ENCODE measurements around the gene OLFM2. TPM values are rescaled to one million over a fixed set of nuclear protein-coding genes. Genes with fewer than 3 reads are reported as not detected.

Gene OLFM2
- total RNA-seq, 1 donor from 2014 or later: 80.5 TPM

DNA sequence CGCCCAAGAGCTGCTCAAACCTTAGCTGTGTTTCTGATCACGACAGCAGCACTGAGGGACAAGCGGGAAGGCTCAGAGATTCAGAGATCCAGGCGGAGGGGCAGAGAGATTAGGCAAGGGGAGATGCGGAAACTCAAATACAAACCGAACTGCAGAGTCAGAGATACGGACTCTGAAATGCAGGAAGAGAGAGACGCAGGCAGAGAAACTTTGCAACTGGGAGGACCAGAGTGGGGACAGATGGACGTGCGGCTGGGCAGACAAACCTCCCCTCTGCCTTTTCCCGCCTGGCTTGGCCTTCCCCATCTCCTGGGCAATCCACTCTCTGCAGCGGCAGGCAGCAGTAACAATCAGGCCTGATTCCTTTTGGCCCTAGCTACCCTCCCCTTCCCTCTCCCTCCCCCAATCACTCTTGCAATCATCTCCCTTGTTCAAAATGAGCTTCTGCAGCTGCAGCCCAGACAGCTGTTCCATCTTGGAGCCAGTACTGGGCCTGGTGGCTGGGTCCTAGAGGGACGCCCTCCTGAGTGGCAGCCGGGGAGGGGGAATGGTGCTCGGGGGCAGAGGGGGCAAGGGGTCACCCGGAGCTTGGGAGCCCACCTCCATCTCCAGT, 29.7 kb downstream of the OLFM2 start:
- no peak for DNase-seq

DNA sequence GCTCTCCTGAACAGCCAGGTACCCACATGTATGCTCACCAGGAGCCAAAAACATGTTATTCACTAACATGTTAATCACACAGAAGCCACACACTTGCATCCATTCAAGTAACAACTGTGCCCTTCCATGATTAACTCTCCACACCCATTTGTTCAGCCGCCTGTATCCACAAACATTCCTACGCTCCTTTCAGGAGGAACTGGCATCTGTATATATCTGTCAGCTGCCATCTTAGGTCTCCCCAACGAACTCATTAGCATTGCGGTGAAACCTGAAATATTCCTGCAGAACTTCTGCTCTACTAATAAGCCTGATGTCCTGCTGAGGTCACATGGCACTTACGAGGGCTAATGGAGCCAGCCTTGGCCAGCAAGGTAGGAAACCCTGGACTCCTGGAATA, 33.0 kb downstream of the OLFM2 start:
- no peak for DNase-seq

DNA sequence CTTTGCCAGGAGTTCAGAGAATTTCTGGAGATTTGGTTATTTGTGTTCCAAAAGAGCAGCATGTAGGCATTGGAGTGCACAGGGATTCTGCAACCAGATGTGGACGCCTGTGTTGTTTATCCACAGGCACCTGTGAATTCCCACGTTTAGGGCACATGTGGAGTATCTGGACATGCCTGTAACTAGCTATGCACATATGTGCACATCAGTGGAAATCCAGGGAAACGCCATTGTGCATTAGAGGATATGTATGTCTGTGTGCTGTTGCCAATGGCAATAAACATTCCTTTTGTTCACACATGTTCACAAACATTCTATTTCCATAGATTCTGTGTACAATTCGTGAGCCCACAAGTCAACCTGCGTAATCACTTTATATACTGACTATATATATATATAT, 34.7 kb downstream of the OLFM2 start:
- DNase-seq: no peak

DNA sequence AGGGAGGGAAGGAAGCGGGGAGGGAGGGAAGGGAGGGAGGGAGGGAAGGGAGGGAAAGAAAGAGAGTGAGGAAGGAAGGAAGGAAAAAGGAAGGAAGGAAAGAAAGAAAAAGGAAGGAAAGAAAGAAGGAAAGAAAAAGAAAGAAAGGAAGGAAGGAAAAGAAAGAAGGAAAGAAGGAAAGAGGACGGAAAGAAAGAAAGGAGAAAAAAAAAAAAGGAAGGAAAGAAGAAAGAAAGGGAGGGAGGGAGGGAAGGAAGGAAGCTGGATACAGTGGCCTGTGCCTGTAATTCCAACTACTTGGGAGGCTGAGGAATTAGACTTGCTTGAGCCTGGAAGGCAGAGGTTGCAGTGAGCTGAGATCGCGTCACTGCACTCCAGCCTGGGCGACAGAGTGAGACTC, 35.3 kb downstream of the OLFM2 start:
- DNase-seq: no peak

DNA sequence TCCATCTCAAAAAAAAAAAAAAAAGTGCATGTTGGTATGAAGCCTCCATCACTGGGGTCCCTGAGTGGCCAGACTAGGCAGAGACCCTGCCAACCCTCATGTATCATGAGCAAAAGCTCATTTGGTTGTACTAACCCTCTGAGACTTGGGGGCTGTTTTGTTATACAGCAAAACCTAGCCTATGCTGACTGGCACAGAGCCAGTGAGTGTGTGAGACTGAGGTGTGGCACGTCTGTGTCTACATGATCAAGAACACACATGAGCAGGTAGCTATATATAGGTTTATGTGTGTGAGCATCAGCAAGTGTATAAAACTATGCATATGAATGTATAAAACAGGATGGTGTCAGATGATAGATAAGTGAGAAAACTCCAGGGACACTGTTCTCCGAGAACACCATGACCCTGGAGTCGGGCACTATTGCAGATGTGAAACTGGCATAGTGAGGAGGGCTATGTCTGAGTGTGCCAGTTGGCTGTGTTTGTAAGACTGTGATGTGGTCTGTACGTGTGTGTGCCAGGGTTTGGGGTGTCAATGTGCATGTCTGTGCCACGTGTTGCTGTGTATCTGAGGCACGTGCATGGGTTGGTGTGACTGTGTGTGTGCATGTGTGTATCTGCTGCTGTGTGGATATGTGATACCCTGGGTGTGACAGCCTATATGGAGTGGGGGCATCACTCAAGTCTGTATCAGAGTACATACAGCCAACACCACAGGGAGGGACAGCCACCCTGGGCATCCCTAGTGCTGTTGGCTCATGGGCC, 44.5 kb downstream of the OLFM2 start:
- no peak for DNase-seq

DNA sequence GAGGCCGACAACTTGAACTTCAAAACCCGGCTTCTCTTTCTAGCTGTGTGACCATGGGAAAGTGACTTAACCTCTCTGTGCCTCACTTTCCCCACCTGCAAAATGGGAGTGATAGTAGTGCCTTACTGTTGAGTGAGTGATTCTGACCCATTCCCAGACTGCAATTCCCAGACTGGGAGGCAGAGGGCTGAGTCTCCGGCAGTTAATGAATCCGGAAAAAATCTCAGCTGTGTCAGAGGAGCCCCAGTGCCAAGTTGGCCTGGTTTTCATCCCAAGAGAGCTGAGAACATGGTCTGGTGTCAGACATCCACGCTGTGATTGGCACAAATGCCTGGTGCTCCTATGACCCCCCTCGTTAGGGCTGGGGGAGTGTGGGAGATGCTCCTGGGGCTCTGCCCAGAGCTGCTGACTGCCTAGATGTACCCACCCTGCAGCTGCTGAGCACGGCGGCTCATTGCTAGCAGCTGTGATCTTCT, 51.2 kb downstream of the OLFM2 start:
- peak; percentile 79 for DNase-seq

DNA sequence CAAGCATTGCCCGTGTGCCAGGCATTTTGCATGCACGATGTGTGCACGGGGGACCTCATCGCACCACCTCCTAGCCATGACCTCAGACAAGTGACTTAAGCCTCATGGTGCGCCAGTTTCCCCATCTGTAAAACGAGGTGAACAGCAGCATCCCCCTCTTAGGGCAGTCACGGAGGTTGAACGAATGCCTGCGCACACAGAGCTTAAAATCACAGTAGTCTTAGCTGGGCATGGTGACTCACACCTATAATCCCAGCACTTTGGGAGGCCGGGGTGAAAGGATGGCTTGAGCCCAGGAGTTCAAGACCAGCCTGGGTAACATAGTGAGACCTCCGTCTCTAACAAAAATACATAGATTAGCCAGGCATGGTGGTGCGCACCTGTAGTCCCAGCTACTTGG, 52.6 kb downstream of the OLFM2 start:
- no peak for DNase-seq

DNA sequence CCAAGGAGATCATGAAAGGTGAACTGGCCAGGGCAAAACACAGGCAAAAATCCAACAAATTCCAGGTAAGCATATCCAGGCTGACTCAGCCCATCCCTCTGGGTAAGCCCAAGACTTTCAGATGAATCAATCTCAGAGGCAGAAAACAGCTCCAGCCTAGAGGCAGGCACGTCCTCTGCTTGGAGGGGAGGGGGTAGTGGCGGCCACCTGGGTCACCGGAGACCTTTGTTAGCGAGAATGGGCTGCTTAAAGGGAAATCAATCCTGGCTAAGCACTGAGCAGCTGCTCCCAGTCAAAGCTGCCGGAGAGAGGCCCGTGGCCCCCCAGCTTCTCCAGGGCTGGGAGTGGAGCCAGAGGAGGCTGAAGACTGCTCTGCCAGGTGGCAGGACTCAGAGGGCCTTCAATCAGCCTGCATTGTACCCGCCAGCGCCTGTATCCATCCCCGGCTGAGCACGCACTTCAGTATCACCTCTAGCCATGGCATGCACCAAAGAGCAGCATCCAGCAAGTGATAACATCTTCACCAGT, 53.0 kb downstream of the OLFM2 start:
- no peak for DNase-seq

DNA sequence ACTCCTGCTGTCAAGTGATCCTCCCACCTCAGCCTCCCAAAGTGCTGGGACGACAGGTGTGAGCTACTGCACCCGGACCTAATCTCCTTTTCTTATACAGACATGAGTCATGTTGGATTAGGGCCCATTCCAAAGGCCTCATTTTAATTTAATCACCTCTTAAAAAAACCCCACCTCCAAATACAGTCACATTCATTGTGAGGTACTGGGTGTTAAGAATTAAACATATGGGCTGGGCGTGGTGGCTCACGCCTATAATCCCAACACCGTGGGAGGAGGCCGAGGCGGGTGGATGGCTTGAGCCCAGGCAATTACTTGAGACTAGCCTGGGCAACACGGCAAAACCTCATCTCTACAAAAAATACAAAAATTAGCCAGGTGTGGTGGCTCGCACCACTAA, 54.6 kb downstream of the OLFM2 start:
- no peak for DNase-seq

DNA sequence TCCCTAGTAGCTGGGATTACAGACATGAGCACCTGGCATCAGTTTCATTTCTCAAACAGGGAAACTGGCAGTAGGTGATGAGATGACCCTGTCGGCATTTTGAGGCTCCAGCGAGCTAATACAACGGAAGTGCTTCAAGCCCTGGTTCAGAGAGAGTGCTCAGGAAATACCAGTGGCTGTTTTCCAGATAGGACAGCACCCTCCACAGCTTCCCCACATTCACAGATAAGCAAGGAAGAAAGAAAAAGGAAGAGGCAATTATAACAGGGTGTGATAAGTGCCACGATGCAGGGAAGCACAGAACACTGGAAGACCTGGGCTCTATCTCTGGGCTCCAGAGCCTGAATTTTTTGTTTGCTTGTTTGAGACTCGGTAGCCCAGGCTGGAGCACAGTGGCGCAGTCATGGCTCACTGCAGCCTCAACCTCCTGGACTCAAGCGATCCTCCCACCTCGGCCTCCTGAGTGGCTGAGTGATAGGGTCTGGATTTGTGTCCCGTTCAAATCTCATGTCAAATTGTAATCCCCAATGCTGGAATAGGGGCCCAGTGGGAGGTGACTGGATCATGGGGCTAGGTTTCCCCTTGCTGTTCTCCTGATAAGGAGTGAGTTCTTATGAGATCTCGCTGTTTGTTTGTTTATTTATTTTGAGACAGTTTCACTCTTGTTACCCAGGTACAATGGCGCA, 57.7 kb downstream of the OLFM2 start:
- DNase-seq: no peak

DNA sequence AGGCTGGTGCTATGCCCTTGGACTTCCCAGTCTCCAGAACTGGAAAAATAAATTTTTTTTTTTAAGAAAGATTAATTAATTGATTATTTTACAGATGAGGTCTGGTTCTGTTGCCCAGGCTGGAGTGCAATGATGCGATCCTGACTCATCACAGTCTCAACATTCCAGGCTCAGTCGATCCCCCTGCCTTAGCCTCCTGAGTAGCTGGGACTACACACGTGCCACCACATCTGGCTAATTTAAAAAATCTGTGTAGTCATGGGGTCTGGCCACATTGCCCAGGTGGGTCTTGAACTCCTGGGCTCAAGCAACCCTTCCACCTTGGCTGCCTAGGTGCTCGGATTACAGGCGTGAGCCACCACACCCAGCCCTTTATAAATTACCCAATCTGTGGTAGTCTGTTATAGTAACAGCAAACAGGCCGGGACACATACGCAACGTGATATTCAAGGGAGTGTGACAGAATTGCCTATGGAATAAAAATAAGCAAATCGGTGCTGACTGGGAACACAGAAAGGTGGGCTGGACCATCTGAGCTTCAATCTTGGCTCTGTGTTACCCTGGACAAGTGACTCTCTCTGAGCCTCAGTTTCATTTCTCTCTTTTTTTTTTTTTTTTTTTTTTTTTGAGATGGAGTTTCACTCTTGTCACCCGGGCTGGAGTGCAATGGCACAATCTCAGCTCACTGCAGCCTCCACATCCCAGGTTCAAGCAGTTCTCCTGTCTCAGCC, 58.4 kb downstream of the OLFM2 start:
- DNase-seq: no peak

DNA sequence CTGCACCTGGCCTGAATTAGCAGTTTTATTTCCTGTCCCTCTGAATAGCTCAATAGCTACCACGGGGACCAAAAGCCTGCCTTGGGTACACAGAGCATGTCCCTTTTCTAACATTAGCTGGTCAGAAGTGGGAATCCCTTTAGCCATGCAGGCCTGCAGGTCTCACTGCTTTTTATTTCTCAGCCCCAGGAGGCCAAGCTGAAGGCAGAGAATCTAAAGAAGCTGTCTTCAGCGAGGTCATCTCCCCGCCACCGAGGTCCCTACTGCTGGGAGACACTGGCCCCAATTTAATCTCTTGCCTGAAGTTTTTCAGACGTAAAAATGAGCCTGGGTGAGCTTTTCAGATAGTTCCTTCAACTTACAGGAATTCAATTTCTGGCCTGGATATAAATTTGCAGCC, 60.5 kb downstream of the OLFM2 start:
- no peak for DNase-seq

DNA sequence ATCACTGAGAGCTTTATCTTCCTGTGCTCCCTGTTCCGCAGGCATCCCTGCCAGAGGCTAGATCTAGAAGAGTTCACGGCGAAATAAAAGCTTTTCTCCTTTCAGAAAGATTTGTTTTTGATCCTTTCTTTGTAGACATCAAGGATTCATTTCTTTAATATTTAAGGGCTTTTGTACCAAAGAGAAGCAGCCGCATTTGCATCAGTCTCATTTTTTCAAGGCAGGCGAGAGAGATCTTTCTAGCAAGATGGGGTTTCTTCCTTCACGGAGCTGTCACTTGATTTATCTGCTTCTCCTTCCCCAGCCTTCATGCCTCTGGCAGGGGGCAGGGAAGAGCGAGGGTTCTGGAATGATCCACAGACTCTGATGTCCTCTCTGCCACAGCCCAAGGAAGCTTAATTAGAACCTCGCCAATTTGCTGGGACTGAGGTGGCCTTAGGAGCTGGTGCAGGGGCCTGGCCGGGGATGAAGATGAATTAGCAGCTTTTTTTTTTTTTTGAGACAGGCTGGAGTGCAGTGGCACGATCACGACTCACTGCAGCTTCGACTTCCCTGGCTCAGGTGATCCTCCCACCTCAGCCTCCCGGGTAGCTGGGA, 61.2 kb downstream of the OLFM2 start:
- DNase-seq: no peak

DNA sequence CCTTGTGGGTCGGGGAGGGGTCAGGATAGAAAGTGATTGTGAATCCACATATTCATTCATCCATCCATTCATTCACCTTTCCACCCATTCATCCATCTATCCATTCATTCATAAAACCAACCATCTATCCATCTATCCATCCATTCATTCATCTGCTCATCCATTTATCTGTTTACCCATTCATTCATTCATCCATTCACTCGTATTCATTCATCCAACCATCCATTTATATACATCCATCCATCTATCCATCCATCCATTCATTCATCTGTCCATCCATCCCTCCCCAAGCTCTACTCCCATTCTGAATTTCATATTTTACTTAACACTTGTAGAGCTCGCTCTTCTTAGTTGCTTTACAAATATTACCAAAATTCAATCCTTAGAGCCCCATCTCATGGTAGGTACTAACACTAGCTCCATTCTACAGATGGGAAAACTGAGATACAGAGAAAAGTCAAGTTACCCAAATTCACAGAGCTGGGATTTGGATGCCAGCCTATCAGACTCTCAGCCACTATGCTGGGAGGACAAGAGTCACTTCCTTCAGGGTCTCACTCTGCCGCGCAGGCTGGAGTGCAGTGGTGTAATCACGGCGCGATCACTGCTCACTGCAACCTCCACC, 63.6 kb downstream of the OLFM2 start:
- no peak for DNase-seq

DNA sequence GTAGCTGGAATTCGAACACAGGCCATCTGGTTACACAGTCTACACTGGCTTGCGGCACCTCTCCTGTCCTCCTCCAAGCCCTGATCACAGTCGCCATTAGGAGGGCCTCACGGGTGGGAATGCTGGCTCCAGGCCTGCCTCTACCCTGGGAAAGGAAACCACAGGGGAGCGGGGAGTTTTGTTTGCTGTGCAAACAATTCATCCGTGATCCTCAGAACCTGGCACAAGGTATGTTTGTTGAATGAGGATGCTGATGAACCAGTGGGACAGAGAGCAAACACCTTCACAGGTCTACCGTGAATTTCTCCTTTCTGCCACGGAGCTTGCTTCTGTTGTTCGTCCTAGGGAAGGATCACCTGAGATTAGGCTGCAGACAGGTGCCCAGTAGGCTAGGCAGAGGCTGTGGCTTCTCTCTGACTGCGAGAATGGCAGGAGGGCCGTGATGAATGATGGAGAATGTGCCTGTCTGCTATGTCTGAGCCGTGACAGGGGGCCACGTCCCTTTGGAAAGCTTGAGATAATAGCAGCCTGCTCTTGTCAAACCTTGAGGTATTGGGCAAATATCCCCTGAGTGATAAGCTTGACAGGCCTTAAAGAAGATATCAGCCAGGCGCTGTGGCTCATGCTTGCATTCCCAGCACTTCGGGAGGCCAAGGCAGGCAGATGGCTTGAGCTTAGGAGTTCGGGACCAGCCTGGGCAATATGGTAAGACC, 64.5 kb downstream of the OLFM2 start:
- DNase-seq: no peak

DNA sequence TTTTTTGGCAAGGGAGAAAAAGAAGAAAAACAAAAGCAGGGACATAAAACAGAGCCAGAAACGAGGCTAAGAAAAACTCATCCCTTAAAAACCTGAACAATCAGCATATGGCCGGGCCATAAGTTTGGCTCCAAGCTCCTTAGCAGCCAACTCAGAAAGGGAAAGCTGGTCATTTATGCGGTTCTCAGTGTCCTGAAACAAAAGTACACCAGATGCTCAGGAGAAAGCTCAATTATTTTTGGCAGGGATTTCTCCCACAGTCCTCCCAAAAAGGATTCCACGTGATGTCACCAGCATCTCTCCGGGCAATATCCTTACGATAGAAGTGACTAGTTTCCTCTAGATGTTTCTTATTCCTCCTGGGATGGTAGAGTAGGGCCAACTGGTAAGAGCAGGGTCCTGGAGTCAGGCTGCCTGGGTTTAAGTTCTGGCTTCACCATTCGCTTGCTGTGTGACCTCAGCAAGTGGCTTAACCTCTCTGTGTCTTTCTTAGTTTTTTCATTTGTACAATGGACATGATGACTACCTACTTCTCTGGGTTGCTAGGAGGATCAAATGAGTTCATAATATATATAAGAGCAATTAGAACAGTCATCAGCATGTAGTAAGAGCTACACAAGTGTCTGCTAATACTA, 67.2 kb downstream of the OLFM2 start:
- no peak for DNase-seq

DNA sequence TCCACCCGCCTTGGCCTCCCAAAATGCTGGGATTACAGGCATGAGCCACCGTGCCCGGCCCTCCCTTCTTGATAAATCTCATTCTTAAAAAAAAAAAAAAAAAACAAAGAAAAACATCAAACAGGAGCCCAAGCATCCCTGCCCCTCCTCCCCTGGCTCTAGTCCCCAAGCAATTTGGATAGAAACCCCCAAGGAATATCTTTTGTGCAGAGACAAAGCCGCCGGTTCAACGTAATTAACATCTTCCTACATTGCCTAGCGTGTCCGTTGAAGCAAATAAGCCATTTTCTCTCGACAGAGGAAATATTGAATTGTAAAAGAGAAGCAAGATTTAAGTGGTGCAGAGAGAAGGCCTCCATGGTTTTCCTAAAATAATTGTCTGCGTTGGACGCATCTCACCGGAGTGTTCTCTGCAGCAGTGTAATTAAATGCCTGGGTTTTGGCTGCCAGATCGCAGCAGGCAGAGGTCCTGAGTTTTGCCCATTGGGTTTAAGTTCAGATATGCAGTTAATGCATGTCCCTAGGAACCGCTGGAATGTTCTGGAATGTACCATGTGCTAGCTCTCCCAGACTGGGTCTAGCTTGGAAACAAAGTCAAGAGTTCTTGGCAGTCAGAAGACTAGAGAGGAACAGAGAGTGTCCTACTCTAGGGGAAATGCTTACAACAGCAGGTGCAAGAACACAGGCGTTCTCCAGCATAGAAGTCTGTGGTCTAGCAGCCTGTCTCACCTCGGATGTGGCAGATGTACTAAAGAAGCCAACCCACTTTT, 70.4 kb downstream of the OLFM2 start:
- DNase-seq: no peak

DNA sequence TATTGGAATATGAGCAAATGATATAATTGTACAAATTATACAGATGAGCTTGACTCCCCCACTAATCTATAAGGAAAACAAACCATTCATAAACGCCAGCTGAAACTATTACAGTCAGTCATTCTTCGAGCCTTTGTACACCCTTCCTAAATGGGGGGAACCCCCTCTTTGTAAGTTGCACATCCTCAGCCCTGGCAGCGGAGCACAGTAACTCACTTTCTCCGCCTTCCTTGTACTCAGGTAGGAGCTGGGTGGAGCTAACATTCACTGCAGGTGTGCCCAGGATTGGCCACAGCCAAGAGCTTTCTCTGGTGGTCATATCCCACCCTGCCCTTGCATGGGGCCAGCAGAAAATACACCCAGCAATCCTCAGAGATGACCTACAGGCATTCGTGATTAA, 72.6 kb downstream of the OLFM2 start:
- DNase-seq: no peak

DNA sequence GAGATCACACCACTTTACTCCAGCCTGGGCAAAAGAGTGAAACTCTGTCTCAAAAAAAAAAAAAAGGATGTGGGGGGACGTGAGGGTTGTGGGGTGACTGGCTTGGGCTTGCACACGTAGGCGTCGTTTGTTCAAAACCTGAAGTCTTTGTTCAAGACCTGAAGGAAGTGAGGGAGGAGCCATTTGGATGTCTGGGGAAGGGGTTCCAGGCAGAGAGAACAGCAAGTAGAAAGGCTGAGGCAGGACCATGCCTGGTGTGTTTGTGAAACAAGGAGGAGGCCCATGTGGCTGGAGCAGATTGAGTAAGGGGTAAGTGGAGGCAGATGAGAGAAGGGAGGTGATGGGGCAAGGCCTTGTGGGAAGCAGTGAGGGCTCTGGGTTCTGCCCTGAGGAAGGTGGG, 73.4 kb downstream of the OLFM2 start:
- DNase-seq: no peak

DNA sequence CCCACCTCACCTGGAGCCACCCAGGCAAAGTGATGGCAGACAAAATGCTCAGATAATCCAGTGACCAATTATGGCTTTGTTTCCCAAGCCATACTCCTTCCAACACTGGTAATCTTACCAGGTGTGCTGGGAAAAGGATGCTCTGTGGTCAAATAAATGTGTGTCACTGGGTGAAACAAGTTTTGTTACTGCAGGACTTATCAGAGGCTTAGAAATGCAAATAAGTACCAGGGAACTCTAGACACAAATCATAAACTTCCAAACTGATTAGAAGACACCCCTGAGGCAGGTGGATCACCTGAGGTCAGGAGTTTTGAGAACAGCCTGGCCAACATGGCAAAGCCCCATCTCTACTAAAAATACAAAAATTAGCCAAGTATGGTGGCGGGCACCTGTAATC, 74.8 kb downstream of the OLFM2 start:
- no peak for DNase-seq

Data from skin of body (tissue), 2 donors.